Dermis blood vessel endothelial cell (primary cell): ENCODE data around the gene UNC13B. TPM values are rescaled to one million over a fixed set of nuclear protein-coding genes. Genes with fewer than 3 reads are reported as not detected.

Experiments
- DNase-seq: peaks from one replicate; pipeline ENCODE4 v3.0.0; 2010
- total RNA-seq: library from RNA; depleted of rRNA; stranded (reverse); fragments of >200 nt; gene quantifications from 2 replicates; pipeline ENCODE4 v1.2.3, GENCODE V29; 2014

UNC13B gene
- total RNA-seq, 1 donor from 2014 or later: 39.7 TPM

DNA sequence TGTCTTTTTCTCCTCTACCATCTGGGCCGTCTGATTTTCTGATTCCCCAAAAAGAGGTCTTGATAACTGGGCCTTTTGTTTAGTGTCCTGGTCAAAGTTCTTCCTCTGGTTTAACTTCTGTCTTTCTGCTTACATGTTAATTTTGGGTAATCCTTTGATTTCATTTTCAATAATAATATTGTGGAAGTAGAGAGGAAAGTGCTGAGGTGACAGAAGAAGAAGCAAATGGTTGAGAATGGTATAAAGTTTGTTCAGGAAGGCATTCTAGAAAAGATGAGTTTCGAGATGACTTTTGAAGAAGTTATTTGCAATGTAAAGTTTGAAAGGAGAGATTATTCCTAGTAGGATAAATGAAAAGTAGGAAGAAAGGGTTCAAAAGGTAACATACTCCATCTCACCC, 118.1 kb downstream of the UNC13B start:
- no peak for DNase-seq

DNA sequence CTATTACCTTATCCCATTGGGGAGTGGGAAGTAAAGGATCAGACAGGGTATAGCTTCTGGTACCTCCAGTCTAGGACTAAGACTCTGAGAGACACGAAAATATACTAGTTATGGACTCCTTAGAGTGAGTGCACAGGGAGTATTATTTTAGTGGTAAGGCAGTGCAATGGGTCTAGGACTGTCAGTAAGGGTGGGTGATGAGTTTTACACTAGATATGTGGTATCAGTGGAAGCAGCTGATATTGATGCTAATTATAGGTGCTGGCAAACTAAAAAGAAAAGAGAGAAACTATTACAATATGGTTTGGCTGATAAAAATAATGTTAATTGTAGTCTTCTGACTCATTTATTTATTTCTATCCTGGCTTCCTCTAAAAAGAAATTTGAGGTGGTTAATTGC, 118.6 kb downstream of the UNC13B start:
- no peak for DNase-seq

DNA sequence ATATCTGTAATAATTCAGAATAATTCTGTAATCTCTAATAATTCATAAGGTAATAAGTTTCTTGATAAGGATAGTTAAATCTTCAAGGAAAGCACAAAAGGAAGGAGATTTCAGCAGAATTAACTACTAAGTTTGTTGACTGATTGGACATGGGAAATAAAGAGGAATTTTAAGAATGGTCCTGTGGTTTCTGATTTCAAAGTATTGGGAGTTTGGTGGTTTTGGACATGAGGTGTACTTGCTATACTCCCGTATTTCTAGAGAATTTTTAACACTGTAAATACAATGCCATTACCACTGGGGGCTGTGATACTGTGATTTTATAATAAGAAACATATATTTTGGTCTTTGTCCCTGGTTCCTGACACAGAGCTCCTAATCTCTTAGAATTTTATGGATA, 123.9 kb downstream of the UNC13B start:
- DNase-seq: no peak

DNA sequence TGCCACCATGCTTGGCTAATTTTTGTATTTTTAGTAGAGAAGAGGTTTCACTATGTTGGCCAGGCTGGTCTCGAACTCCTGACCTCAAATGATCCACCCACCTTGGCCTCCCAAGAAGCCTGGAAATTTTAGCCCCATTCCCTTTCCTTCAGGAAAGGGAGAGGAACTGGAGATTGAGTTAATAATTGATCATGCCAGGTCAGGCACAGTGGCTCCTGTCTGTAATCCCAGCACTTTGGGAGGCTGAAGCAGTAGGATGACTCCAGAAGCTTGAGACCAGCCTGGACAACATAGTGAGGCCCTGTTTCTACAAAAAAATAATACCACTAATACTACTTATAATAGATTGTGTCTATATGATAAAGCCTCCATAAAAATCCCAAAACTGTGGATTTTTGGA, 124.6 kb downstream of the UNC13B start:
- DNase-seq: no peak

DNA sequence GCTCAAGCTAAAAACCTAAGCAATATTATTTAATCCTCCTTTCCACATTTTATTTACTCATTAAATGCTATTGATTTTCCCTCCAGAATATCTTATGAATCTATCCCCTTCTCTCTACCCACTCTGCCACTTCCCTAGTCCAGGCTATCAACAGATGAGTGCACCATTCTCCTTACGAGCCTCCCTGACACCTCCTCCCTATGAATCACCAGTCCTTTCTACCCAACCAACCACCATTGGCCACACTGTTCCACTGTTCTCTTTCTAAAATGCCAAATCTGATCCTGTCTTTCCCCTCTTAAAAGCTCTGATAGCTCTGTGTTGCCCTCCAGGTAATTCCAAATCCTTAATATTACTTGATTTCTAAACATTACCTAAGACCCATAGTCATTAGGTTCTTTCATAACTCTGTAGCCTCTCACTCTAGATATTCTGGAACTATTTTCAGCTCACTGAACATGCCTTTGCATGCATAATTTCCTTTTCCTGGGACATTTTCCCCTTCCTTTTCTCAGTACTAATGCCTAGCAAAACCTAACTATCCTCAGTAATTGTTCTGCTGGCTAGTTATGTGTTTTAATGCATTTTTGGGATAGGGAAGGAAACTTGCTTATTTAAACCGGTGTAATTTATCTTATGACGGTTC, 126.3 kb downstream of the UNC13B start:
- DNase-seq: peak; percentile 21

DNA sequence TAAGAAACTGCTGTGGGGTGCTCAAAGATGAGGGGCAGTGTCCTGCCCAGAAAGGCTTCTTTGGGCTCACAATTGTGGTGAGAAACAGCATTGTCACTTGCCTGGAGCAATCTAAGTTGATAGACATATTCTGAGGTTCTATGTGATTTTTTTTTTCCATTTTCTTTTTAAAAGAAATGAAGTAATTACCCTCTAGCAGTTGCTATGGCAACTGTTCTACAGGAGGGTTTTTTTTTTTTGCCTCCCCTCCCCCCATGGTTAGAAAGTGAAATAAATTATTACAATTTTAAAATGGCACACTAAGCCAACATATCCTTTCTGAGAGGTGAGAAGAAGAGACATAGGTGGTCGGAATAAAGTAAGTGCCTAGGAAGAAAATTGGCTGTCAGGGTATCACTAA, 127.0 kb downstream of the UNC13B start:
- DNase-seq: no peak

DNA sequence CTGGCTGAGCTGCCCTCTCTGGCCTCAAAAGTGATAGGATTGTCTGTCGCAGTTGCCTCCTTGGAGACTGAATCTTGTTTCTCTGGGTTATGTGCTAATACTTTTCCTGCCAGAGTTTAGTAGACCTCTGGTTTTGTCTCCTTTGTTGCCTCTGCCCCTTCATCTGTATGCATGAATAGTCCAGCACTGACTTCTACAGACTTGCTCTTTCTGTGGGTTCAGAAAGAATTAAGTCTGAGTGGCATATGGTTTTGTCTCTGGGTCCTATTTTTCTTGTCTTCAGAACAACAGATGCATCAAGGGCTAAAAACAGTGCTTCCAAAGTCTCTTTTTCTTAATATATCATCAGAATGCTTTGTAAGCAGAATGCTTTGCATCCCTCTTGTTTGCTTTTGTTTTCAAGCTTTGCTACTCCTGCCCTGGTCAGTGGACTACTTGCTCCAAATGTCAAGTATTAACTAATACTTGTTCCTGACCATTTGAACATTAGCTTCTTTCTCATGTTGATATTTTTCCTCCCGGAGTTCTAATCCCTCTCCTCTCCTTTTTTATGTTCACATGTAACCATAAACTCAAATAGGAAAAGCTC, 131.7 kb downstream of the UNC13B start:
- no peak for DNase-seq

DNA sequence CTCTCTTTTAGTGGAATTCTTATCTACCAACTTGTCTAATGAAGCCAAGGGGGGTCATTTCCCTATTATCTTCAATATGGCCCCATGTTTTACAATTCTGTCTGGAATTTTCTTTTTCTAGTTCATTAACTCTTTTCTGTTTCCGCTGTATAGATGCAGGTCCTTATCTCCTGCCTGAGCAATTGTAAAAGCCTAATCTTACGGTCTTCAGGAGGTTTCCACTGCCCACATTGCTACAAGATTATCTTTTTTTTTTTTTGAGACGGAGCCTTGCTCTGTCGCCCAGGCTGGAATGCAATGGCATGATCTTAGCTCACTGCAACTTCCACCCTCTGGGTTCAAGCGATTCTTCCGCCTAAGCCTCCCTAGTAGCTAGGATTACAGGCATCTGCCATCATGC, 132.3 kb downstream of the UNC13B start:
- no peak for DNase-seq

DNA sequence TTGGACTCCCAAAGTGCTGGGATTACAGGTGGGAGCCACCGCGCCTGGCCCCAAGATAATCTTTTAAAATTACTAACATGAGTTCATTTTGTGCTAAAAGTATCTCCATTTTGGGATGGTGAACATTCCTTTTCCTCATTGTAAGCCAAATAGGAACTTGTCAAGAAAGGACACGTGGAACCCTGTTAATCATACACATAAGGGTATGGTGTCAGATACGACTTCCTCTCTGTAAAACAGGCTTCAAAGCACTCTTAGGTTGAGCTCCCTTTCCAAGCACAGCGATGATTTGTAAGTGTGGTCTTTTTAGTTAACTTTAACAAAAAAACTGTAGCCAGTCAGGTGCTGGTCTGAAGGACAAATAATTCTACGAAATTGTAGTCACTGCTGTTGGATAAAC, 132.7 kb downstream of the UNC13B start:
- DNase-seq: no peak

DNA sequence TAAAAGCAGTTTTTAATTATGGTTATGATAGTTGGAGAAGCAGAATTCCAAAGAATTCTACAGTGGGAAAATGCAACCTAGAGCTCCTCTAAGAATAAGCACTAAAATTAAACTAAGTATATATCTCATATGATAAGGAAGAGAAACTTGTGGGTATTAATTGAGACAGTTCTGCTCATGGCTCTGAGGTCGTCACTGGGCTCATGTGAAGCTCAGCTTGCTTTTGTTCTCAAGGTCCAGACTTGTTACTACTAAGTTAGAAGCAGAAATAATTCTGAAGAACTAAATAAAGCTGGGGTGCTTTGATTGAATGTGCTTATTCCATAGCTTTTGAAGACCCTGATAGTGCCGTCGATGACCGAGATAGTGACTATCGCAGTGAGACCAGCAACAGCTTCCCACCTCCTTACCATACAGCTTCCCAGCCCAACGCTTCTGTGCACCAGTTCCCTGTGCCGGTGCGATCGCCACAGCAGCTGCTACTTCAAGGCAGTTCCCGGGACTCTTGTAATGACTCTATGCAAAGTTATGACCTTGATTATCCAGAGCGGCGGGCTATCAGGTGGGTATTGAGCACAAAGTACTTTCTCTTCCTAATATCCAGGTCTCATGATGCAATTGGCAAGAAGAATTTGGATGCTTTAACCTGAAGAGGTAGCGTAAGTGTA, 133.7 kb downstream of the UNC13B start:
- no peak for DNase-seq

DNA sequence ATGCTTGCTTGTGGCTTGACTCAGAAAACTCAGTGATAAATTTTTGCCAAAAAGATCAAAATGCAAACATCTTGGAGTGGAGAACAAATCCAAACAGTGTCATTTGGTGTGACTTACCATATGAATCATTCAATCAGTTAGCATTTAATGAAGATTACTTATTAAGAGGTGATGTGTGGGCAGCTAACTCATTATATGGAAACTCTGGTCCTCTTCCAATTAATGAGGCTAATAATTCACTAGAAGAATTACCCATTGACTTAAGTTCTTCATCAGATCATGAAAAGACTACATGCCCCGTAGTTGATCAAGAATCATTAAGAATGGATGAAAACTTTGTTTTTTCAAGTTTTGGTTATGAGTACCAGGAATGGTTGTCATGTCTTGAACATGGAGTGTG, 141.8 kb downstream of the UNC13B start:
- no peak for DNase-seq

DNA sequence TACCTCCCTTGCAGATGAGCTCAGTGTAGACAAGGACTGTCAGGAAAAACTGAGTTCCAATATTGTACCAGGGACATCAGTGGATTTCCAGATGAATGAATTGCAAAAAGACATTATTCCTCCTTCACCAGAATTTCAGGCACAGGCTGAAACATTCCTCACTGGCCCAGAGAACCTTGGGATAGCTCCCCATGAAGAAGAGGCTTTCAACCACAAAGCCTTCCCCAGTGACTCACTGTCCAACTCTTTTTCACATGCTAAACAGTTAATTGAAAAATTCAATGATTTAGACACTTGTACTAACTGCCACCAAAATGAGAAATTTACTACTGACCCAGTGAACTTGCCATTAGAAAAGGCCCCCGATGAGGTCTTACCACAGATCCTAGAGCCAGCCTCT, 144.5 kb downstream of the UNC13B start:
- DNase-seq: no peak

DNA sequence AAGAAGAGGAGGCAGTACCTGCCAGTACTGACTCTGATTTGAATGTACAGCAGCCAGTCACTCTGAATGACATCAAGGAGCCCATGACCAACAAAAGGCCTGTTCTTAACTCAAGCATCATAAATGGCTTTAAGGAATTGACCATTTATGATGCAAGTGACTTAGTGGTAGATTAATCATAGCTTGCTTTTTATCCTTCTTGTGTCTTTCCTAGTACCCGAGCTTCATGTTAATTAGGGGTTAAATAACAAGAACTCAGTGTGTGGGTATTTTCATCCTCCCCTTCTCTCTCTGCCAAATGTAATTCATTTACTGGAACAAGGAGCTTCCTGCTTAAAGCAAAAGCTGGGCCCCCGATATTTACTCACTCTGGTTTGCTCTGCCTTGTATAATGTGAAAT, 146.5 kb downstream of the UNC13B start:
- no peak for DNase-seq

DNA sequence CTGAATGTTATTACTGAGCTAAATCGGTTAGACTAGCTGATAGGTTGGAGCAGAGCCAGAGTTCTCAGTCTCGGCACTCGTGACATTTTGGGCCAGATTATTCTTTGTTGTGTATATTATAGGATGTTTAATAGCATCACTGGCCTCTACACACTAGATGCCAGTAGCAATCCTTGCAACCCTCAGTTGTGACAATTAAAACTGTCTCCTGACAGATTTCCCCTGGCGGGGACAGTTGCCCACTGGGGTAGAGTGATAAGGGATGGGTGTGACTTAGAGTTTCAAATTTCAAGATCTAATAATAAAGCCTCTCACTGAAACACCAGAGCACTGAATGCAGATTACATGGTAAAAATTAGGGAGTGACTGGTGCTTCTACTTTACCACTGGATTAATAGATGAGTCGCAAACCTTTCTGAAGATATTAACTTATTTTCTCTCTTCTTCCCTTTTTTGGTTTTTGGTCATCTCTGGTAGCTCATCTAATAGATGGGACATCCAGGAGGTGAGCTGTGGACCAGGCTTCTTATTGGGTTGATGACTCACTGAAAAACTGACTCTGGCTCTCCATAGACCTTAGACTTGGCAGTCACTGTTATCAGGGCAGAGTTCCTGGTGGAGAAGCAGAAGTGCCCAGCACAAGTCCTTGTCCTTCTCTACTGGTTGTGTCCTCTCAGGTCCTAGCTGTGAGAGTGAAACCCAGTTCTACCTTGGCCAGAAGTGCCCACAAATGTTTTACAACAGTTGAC, 150.3 kb downstream of the UNC13B start:
- DNase-seq: no peak

DNA sequence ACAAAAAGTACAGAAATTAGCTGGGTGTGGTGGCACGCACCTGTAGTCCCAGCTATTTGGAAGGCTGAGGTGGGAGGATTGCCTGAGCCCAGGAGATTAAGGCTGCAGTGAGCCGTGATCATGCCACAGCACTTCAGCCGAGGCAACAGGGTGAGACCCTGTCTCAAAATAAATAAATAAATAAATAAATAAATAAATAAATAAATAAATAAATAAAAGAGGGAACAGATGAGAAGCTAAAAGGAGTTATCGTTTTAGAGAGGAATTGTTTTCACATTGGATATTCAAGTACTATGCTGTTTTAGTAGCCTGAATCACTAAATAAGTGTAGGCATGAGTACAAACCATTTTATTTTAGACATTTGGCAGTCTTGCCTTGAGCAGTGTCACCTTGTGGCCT, 151.7 kb downstream of the UNC13B start:
- DNase-seq: no peak

DNA sequence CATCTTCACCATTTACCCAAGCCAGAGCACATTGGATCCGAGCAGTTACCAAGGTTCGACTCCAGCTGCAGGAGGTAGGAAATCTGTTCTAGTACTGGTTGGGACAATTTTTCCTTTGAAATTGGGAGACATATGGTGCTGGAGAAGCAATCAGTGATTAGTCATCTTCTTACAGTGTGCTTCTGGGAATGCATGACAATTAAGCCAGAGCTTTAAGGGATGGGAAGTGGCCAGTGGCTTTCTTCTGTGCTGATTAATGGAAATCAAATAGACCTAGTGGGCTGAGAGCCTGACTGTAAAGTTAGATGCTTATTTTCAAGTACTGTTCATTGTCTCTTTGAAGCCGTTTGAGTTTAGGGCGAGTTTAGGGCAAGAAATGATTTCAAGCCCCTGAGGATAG, 152.1 kb downstream of the UNC13B start:
- DNase-seq: no peak

DNA sequence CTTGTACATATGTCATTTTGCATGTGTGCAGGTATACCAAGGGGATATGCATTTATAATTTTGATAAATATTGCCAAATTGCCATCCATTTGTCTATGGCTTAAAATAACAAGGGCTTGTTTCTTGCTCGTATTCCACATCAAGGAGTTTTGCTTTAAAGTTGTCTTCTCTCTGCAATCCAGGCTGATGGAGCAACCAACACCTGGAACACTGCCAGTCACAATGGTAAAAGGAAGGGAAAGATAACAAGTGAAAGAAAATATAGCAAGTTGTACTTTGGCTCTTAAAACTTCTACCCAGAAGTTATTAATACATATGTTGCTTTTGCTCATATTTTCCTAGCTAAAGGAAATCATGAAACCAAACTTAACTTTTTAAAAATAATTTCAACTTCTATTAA, 156.9 kb downstream of the UNC13B start:
- no peak for DNase-seq

DNA sequence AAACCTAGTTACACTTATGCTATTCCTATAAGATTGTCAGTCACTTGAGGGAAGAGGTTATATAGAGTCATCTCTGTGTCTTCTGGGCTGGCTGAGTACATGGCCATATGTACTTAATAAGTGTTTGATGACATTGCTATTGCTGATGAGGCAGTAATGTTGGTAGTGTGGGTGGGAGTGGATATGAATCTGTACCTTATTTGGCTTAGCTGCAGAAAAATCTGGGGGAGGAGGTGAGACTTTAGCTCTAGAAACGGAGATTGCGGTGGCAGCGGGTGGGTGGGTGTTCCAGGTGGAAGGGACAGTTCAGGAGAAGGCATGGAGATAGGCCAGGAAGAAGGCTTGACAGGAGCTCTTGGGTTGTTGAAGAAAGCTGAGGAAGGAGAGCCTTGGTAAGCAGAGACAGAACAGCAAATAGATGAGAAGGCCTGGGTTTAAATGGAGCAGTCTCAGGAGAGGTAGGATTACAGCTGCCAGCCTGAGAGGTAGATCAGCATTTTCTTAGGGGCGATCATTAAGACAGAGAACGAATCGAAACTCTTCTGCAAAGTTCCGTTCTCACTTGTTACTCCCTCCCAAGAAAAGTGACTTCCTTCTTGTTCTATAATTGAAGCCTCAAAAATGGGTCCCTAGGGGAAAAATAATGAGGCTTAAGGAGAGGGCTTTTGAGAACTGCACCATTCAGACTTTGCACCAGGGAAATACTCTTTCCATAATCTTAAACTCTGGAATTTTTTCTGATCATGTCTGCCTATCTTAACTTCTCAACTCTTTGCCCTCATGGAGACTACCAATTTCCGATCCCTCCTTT, 160.5 kb downstream of the UNC13B start:
- DNase-seq: no peak

DNA sequence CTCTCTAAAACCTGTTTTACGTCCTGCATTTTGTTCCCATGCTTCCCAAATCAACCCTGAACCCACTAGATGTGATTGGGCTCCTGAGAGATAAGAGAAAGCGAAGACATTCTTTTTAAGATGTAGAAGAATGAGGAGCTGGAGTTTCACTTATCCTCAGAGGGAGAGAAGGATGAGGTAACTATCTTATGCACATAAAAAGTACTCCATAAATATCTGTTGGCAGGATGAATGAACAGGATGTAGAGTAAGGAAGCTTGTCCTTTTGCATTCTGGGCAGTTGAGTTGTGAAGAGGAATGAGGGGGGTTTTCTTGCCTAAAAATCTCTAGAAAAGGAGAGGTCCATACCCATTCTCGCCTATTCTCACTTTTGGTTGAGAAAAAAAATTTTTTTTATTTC, 163.2 kb downstream of the UNC13B start:
- DNase-seq: peak; percentile 12

DNA sequence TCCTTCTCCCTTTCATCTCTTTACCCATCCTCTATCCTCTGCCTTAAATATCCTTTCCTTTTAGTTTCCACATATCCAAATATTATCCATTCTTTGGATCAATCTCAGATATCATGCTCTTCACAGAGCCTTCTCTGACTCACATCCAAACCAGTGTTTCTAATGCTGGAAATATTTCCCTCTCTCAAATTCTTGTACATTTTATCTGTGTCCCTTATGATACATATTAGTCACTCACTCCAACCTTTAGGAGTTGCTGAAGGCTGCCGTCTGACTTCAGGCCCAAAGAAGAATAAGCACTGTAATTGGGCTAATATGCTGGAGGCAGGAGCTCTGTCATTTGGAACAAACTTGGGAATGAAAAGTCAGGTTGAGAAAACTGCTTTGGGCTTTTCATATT, 171.7 kb downstream of the UNC13B start:
- peak; percentile 52 for DNase-seq

DNA sequence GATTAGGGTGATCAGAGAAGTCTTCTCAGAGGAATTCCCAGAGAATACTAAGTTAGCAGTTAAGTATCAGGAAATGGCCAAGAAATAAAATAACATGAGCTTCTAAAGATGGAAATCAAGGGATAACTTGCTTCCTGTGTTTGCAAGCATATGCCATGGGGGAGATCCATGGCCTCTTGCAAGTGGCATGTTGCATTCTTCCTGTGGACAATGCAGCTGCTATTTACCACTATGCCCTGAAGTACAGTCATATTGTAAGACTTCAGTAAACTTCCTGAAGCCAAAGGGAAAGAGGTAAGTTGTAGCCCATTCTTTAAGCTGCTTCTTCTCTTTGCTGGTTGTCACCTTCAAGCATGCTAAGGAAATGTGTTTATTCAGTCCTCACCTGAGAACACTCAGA, 173.4 kb downstream of the UNC13B start:
- DNase-seq: peak; percentile 97

DNA sequence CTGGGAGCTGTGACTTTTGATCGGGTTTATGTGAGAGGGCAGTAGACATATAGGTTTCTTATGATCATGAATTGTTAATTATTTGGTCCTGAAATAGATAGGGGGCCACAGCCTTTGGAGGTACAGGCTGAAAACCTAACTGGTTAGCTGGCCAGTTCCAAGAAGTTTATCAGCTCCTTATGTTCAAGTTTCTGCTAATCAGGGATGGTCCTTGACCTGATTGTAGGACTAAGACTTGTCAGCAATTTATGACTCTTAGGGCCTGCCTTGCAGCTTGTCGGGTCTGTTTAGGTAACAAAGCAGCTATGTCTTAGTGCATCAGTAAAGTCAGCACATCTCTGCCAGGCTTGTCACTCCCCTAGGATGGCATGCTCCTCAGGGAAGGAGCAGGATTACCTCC, 176.3 kb downstream of the UNC13B start:
- DNase-seq: no peak
